ENCODE results near the gene PRDM9.
"Not testable (repeated sequence)": the region's sequence is repeated elsewhere in the genome, so short reads cannot be mapped to it uniquely, and the experiment has no call there.

PRDM9 gene

DNA sequence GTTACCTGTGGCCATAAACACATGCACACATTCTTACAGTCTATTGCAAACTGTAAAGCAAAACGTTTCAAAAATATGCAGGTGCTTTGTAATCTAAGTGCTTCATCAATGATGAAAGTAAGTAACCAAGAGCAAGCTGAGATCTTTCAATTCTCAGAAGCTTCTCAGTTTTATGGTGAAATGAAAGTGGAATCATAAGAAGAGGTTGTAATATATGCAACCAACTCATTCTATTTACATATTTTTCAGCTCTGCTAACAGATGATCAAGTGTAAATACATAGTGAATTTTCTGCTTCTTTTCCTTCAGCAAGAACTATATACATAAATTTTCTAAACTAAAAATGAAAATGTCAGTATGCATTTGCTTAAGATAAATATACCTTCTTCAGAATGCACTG, 33.1 kb upstream of the PRDM9 start:
- TF ChIP-seq CTCF (IDR thresholded peaks at IDR 0.05; ENCODE audit: control insufficient read depth, extremely low read depth, insufficient read depth): no peak

GRCh38 chr5:23476580-23476979, 30.8 kb upstream of the PRDM9 start:
- TF ChIP-seq CTCF (IDR thresholded peaks at IDR 0.05; ENCODE audit: control insufficient read depth, extremely low read depth, insufficient read depth): no peak
- no peak overlapping the region for H3K4me3 ChIP-seq (ENCODE audit: low read depth, low read length)
- no peak for DNase-seq (ENCODE audit: low read depth)

More for the DNA sequence above, 33.1 kb upstream of the PRDM9 start:
- no peak overlapping the region for H3K4me3 ChIP-seq (ENCODE audit: low read depth, low read length)
- DNase-seq (ENCODE audit: low read depth): no peak

DNA sequence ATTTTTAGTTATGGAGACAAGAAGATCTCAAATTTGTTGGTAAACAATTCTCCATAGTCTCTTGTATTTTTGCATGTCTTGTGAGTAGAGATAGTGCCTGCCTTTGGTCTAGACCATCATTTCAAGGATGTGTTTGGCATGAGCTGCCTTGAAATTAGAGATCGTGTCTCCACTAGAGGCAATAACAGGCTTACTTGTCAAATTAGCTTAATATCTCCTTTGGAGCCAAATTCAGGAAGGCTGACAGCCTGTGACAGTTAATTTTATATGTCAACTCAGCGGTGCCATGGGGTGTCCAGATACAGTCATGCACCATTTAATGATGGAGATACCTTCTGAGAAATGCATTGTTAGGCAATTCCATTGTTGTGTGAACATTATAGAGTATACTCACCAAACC, 24.8 kb upstream of the PRDM9 start:
- no peak for DNase-seq (ENCODE audit: low read depth)
- no peak overlapping the region for H3K4me3 ChIP-seq (ENCODE audit: low read depth, low read length)
- TF ChIP-seq CTCF (IDR thresholded peaks at IDR 0.05; ENCODE audit: control insufficient read depth, extremely low read depth, insufficient read depth): no peak

- no peak overlapping the region for H3K4me3 ChIP-seq (ENCODE audit: low read depth, low read length)
- no peak for DNase-seq (ENCODE audit: low read depth)
- no peak for TF ChIP-seq CTCF (IDR thresholded peaks at IDR 0.05; ENCODE audit: control insufficient read depth, extremely low read depth, insufficient read depth)
These were observed 24.3 kb upstream of the PRDM9 start for GRCh38 chr5:23483090-23483489.

DNA sequence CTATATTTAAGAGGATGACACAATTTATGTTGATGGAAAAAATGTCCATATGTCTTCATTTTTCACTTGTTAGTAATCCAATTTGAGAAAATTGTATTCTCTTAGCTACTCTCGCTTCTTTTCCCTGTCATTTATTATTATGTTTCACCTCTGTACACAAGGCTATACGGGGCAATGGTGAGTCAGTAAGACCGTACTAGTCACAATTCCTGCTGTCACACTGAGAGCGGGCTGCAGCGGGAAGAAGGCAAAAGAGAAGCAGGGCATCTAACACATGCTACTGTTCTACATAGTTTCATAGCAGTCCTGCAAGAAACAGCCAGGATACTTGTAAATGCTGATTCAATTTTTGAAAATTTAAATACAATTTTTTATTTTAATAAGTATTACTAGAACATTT, 23.3 kb upstream of the PRDM9 start:
- H3K4me3 ChIP-seq (ENCODE audit: low read depth, low read length): no peak overlapping the region
- no peak for TF ChIP-seq CTCF (IDR thresholded peaks at IDR 0.05; ENCODE audit: control insufficient read depth, extremely low read depth, insufficient read depth)
- DNase-seq (ENCODE audit: low read depth): no peak

GRCh38 chr5:23486227-23486626, 21.2 kb upstream of the PRDM9 start:
- DNase-seq (ENCODE audit: low read depth); H3K4me3 ChIP-seq (ENCODE audit: low read depth, low read length): not testable (repeated sequence)

- no peak overlapping the region for H3K4me3 ChIP-seq (ENCODE audit: low read depth, low read length)
- DNase-seq (ENCODE audit: low read depth): no peak
- TF ChIP-seq CTCF (IDR thresholded peaks at IDR 0.05; ENCODE audit: control insufficient read depth, extremely low read depth, insufficient read depth): no peak
These were observed 16.4 kb upstream of the PRDM9 start for GRCh38 chr5:23490993-23491392.

DNA sequence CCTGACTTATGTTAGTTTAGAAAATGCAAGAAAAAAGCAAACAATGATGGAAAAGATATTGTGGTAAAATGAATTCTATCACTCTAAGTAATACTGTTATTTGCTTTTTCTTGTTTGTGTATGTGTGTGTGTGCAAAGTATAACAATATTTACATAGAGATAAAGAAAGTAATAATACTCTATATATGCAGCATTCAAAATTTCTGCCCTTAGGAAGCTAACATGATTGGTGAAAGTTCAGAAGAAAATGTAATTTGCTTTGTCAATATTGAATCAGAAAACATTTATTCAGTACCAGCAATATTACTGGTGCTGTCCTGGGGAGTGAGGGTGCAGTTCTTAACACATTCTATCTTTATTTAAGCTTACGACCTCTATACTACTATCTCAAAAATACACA, 12.9 kb upstream of the PRDM9 start:
- TF ChIP-seq CTCF (IDR thresholded peaks at IDR 0.05; ENCODE audit: control insufficient read depth, extremely low read depth, insufficient read depth): no peak
- DNase-seq (ENCODE audit: low read depth): peak; percentile 70

More for the DNA sequence above, 12.9 kb upstream of the PRDM9 start:
- no peak overlapping the region for H3K4me3 ChIP-seq (ENCODE audit: low read depth, low read length)
